HepG2 (cell line): Measurements from ENCODE around the gene RAD1. TPM values are rescaled to one million over a fixed set of nuclear protein-coding genes. Genes with fewer than 3 reads are reported as not detected.

Experiments
- EED ChIP-seq: sonication (generic); formaldehyde crosslinking; IDR thresholded peaks from 2 replicates; pipeline ENCODE4 v1.5.0; 2020; ENCODE audit warnings: mild to moderate bottlenecking, missing genetic modification reagents
- HES4 ChIP-seq: sonication (generic); formaldehyde crosslinking; IDR thresholded peaks from 2 replicates; pipeline ENCODE4 v1.9.0; 2021; ENCODE audit warnings: mild to moderate bottlenecking, missing genetic modification reagents, borderline replicate concordance
- MED8 ChIP-seq: sonication (generic); formaldehyde crosslinking; IDR thresholded peaks from 2 replicates; pipeline ENCODE4 v1.8.1; 2023; ENCODE audit warnings: mild to moderate bottlenecking, missing genetic modification reagents; ENCODE audit not compliant: insufficient replicate concordance
- PREB ChIP-seq: sonication (generic); formaldehyde crosslinking; IDR thresholded peaks from 2 replicates; pipeline ENCODE4 v1.4.0; 2020; ENCODE audit warnings: missing genetic modification reagents
- ZBTB39 ChIP-seq: sonication (generic); formaldehyde crosslinking; IDR thresholded peaks from 2 replicates; pipeline ENCODE4 v1.5.0; 2020; ENCODE audit warnings: missing genetic modification reagents
- ZNF598 ChIP-seq: sonication (generic); formaldehyde crosslinking; IDR thresholded peaks from 2 replicates; pipeline ENCODE4 v1.5.1; 2020; ENCODE audit warnings: mild to moderate bottlenecking, missing genetic modification reagents, borderline replicate concordance
- ZNF766 ChIP-seq: sonication (generic); formaldehyde crosslinking; IDR thresholded peaks from 2 replicates; pipeline ENCODE4 v1.5.0; 2020; ENCODE audit warnings: missing genetic modification reagents, borderline replicate concordance
- polyA plus RNA-seq, 8 experiments: library from polyadenylated mRNA; depleted of rRNA in 3 of 8; stranded (reverse) in 7 of 8; unstranded in 1 of 8; fragments of >200 nt; fragmentation: Illumina TruSeq in 4 of 8; extraction: Trizol in 4 of 8; gene quantifications; 2 replicates each; pipeline versions ENCODE4 v1.2.1 to v1.2.3, GENCODE V29; 2011 to 2016; ENCODE audit warnings: low read depth in 4 of 8, missing spikeins in 1 of 8, mixed read lengths in 1 of 8; ENCODE audit not compliant: insufficient read depth in 1 of 8
- total RNA-seq, 5 experiments: library from RNA; depleted of rRNA; stranded (reverse); fragments of >200 nt; fragmentation: Illumina TruSeq; extraction: Trizol; gene quantifications; 2 replicates each; pipeline ENCODE4 v1.2.3, GENCODE V29; 2016; ENCODE audit warnings: low read depth in 1 of 5
- TF ChIP-seq, protein P1 (sequence below): sonication (generic); IDR thresholded peaks from 2 replicates; pipeline ENCODE4 v1.6.1; 2016; ENCODE audit warnings: low read depth, borderline replicate concordance
- TF ChIP-seq, protein P2 (sequence below): sonication (generic); formaldehyde crosslinking; IDR thresholded peaks from 2 replicates; pipeline ENCODE4 v1.5.0; 2020; ENCODE audit warnings: mild to moderate bottlenecking, low read depth, missing genetic modification reagents, borderline replicate concordance
- TF ChIP-seq, protein P3 (sequence below): IDR thresholded peaks from 2 replicates; pipeline ENCODE4 v1.6.1; 2016; ENCODE audit warnings: missing compliant biosample characterization, missing genetic modification reagents, borderline replicate concordance
- TF ChIP-seq, protein P4 (sequence below): sonication (generic); formaldehyde crosslinking; IDR thresholded peaks from 2 replicates; pipeline ENCODE4 v1.8.1; 2023; ENCODE audit warnings: mild to moderate bottlenecking, missing genetic modification reagents, borderline replicate concordance

RAD1 gene
- total and polyA plus RNA-seq, 2 of the 13 experiments (the other 11 are each of a cell fraction or from before 2014, with no cell fraction given), result 14.7 to 39.1 TPM

DNA sequence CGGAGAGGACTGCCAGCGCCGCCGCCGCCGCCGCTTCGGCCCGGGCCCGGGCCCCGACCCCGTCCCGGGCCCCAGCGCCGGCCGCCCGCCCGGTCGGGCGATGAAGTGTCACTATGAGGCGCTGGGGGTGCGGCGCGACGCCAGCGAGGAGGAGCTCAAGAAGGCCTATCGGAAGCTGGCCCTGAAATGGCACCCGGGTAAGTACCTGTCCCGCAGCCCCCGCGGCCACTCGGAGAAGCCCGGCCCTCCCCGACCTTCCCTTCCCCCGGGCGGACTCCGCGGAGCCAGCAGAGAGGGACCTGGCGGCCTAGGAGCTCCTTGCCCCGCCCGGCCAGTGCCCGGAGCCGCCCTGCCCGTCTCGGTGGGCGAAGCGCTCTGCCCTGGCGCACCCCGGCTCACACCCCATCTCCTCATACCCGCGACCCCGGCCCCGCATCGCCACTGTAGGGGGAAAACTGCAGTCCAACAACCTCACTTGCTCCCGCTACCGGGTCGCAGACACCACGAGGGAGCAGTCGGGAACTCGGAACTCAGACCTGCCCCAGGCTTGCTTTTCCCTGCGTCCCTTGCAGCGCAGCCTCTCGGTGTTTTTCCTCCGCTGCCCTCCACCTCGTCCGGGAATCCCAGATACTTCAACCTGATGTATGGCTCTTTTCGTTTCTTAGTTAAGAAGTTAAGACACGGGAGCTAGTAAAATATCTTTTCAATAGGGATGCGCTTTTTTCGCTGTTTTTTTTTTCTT is 14.6 kb upstream of the RAD1 start (continued):
- TF ChIP-seq, protein P1, sequence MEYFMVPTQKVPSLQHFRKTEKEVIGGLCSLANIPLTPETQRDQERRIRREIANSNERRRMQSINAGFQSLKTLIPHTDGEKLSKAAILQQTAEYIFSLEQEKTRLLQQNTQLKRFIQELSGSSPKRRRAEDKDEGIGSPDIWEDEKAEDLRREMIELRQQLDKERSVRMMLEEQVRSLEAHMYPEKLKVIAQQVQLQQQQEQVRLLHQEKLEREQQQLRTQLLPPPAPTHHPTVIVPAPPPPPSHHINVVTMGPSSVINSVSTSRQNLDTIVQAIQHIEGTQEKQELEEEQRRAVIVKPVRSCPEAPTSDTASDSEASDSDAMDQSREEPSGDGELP, result no peak
- TF ChIP-seq, protein P2, sequence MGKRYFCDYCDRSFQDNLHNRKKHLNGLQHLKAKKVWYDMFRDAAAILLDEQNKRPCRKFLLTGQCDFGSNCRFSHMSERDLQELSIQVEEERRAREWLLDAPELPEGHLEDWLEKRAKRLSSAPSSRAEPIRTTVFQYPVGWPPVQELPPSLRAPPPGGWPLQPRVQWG (CRISPR knock-in tag), result no peak
- no peak for TF ChIP-seq ZBTB39 (CRISPR knock-in tag)
- no peak for TF ChIP-seq ZNF766 (CRISPR knock-in tag)
- TF ChIP-seq HES4 (CRISPR knock-in tag), result no peak
- peak; percentile 44 for TF ChIP-seq MED8
- TF ChIP-seq ZNF598, result 0 out of 2 replicates have a peak, but pooled peaks have one; percentile 33
- TF ChIP-seq, protein P3, sequence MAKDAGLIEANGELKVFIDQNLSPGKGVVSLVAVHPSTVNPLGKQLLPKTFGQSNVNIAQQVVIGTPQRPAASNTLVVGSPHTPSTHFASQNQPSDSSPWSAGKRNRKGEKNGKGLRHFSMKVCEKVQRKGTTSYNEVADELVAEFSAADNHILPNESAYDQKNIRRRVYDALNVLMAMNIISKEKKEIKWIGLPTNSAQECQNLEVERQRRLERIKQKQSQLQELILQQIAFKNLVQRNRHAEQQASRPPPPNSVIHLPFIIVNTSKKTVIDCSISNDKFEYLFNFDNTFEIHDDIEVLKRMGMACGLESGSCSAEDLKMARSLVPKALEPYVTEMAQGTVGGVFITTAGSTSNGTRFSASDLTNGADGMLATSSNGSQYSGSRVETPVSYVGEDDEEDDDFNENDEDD (CRISPR knock-in tag), result no peak
- 0 out of 2 replicates have a peak, but pooled peaks have one; percentile 27 for TF ChIP-seq EED (CRISPR knock-in tag)
- no peak for TF ChIP-seq PREB (CRISPR knock-in tag)
- TF ChIP-seq, protein P4, sequence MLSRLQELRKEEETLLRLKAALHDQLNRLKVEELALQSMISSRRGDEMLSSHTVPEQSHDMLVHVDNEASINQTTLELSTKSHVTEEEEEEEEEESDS (CRISPR knock-in tag), result no peak
